Activated CD4-positive, alpha-beta T cell treated with anti-CD3 and anti-CD28 coated beads, Interleukin-2, amount 50 U/mL, for 48 hours (primary cell): ENCODE results near the gene LEMD2.

Source experiments
- DNase-seq, 2 experiments: peaks; one replicate each; pipeline ENCODE4 v3.0.0-alpha.2; 2020

The LEMD2 gene

GRCh38 chr6:33818293-33818692 is 29.4 kb upstream of the LEMD2 start:
- DNase-seq, result no peak

- DNase-seq, result no peak
These were observed 28.6 kb upstream of the LEMD2 start for GRCh38 chr6:33817489-33817888.

- DNase-seq, result no peak
These were observed 28.0 kb upstream of the LEMD2 start for GRCh38 chr6:33816911-33817310.

- DNase-seq, result peak in 1 of 2 experiments; percentile 8
These were observed 26.9 kb upstream of the LEMD2 start for GRCh38 chr6:33815854-33816253.

GRCh38 chr6:33813990-33814985 is 25.4 kb upstream of the LEMD2 start:
- DNase-seq, result no peak

- no peak for DNase-seq
These were observed 24.4 kb upstream of the LEMD2 start for GRCh38 chr6:33813246-33813904.

DNA sequence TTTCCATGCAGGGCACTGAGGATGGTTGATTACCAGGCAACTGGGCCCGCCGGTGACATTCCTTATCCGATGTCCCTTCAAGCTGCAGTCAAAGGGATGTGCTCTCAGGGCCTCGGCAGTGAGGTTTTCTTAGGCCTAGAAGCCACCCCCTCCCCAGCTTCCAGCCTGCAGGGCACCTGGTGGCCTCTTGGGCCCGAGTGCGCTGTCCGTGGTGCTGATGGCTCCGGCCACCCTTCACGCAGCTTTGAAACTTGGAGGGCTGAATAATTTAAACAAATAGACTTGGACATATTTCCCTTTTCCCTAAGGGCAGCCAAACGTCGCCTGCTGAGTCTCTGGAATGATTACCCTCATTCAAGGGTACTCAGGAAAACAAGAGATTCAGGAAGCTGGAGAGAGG is 23.7 kb upstream of the LEMD2 start:
- peak; percentile 45 to 50 for DNase-seq

DNA sequence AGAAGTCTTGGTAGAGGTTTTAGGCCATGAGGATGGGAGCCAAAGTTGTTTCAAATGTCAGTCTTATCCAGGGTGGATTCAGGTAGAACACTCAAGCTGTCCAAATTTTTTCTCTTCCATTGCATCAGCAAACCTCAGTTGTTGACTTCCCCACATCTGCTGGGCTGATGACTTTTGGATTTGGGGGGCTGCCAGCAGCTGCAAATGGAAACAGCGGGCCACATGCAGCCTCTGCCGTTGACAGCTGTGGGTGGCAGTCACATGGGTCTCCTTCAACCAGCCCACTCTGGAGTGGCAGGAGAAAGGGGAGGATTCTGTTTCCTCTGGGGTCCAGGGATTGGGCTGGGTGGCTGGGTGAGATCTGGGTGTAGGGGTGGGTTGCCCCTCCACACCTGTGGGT is 20.7 kb upstream of the LEMD2 start:
- no peak for DNase-seq

GRCh38 chr6:33808641-33809180 is 19.8 kb upstream of the LEMD2 start:
- no peak for DNase-seq

- DNase-seq, result no peak
These were observed 18.7 kb upstream of the LEMD2 start for GRCh38 chr6:33807606-33808005.

DNA sequence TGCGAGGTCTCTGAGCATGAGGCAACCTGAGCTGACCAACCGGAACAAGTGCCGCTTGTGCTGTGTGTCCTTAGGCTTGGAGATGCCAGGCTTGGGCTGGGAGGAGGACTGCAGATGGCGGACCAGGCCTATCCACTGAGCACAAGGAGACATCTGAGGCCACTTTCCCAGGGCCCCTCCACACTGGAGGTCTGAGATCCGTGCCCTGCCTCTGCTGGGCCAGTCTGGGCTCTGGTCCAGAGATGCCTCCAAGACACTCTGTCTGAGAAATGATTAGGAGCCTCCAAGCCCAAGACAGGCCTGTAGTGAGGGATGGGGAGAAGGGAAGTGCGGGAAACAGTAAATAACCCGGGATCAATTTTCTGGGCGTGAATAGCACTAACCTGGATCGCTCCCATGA is 17.9 kb upstream of the LEMD2 start:
- DNase-seq, result no peak

- no peak for DNase-seq
These were observed 14.7 kb upstream of the LEMD2 start, which contains the start of gene MLN for GRCh38 chr6:33803571-33804053. Gene MLN, minus strand, starts transcription at chr6:33804003. Its CDS starts 2,840 bp downstream, at chr6:33801163.

- no peak for DNase-seq
These were observed 13.4 kb upstream of the LEMD2 start for GRCh38 chr6:33802186-33802958.

DNA sequence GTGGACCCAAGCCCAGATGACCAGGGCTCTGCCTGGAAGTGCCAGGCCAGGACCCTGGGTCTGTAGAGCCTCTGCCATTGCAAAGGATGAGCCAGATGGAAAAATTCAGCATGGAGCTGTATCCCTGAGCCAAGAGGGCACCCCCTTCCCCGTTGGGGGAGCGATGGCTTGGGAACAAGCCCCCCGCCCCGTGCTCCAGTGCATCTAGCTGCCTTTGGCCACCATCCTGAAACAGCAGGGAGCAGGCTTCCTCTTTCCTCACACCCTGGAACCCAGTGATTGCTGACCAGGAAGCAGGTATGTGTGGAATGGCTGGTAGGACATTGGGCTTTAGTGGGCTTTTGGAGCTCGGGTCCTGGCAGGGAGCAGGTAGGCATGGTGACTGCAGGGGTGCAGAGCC is 12.7 kb upstream of the LEMD2 start:
- no peak for DNase-seq

GRCh38 chr6:33800248-33800969 is 11.5 kb upstream of the LEMD2 start:
- DNase-seq, result no peak

DNA sequence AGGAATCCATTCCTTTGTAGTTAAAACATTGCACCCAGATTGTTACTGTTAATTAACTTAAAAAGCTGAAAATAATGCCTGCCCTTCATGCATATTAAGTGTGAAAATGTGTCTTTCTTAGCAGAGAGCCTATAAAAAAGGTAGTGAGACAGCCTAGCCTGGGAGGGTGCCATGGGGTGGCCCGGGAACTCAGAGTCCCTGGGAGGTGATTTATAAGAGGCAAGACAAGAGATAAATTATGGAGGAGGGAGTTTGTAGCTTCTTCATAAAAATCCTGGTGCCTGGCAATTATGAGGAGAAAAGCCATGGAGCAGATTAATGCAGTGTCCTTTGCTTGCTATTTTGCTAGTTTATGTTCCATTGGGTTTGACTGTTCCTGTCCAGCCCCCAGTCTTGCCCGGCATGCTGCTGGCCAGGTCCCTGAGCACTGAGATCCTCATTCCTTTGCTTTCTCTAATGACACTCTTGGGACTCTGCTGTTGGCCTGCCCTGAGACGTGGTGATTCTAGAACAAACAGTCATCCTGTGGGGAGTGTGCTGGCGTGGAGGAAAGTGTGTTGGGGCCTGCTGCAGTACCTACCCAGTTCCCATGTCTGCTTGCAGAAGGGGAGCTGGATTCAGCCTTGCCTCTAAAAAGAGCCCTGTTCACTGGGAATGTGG is 10.7 kb upstream of the LEMD2 start:
- DNase-seq, result no peak

- DNase-seq, result no peak
These were observed 9.5 kb upstream of the LEMD2 start for GRCh38 chr6:33798343-33798848.

- DNase-seq, result no peak
These were observed 8.9 kb upstream of the LEMD2 start for GRCh38 chr6:33797626-33798342.

DNA sequence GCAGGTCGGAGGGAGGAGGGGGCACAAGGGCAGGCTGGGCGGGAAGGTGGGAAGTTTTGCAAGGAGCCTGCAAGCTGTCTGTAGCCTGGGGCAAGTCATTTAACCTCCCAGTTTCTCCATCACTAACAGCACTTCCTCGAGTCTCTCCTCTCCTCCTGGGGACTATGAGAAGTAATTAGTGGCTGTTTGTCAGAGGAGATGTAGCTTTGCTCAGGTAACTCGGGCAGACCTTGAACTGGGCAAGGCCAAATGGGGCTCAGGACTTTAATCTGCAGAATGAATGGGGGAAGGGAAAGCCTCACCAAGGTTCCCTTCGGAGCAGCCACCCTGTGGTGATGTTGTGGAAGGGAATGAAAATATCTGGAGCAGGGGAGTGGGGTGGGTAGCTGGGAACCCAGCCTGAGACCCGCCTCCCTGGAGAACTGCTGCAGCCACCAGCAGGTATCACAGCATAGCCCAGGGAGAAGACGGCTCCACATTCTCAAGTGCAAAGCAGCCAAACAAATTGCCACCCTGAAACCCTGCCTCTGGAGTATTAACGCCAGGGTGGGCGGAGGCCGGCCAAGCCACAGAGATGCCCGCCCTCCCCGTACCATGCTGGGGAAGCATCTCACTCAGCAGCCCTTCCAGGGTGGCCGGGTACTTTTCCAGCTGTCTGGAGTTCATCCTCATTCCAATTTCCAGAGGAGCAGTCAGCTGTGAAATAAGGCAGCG is 6.1 kb upstream of the LEMD2 start:
- DNase-seq, result no peak

GRCh38 chr6:33792981-33793380 is 4.1 kb upstream of the LEMD2 start:
- DNase-seq, result no peak
